Activated CD4-positive, alpha-beta T cell treated with anti-CD3 and anti-CD28 coated beads, Interleukin-2, amount 50 U/mL, for 16 hours (primary cell): Measurements from ENCODE around the gene ELOVL4.
A peak's percentile ranks its signal among the peaks of the same experiment; 100 is the strongest.

ENCODE experiments used
- DNase-seq: peaks from one replicate; pipeline ENCODE4 v3.0.0-alpha.2; 2020

The ELOVL4 gene

GRCh38 chr6:79947191-79948186 lies at the start of gene ELOVL4:
Gene ELOVL4 (minus strand): TSS chr6:79947553. CDS start chr6:79947279, 274 bp downstream.
- peak; percentile 67 for DNase-seq

DNA sequence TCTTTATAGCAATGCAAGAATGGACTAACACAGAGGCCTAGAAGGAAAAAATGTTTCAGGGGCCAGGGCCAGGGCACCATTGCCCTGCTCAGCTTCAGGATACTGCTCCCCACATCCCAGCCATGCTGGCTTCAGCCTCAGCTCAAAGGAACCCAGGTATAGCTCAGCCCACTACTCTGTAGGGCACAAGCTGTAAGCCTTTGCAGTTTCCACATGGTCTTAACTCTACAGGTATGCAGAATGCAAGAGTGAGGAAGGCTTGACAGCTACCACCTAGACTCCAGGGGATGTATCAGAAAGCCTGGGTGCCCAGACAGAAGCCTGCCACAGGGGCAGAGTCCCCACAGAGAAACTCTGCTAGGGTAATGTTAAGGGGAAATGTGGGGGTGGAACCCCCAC lies 46.6 kb upstream of the ELOVL4 start:
- DNase-seq: no peak

DNA sequence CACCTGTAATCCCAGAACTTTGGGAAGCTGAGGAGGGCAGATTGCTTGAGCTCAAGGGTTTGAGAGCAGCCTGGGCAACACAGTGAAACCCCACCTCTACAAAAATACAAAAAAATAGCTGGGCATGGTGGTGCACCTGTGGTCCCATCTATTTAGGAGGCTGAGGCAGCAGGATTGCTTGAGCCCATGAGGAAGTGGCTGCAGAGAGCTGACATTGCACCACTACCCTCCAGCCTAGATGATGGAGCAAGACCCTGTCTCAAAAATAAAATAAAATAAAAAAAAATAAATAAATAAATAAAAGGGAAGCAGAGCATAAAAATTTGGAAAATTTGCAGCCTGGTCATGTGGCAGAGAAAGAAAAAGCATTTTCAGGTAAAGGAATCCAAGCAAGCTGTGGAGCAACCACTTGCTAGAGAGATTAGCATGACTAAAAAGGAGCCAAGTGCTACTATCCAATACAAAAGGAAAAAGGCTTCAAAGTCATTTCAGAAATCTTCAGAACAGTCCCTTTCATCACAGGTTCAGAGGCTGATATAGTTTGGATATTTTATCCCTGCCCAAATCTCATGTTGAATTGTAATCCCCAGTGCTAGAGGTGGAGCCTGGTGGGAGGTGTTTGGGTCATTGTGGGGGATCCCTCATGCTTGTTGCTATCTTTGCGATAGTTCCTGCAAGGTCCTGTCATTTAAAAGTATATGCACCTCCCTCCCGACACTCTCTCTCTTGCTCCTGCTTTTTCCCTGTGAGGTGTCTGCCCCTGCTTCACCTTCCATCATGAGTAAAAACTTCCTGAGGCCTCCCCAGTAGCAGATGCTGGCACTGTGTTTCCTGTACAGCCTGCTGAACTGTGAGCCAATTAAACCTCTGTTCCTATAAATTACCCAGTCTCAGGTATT lies 45.9 kb upstream of the ELOVL4 start:
- no peak for DNase-seq

- DNase-seq: no peak
These were observed 42.3 kb upstream of the ELOVL4 start for GRCh38 chr6:79989641-79990040.

DNA sequence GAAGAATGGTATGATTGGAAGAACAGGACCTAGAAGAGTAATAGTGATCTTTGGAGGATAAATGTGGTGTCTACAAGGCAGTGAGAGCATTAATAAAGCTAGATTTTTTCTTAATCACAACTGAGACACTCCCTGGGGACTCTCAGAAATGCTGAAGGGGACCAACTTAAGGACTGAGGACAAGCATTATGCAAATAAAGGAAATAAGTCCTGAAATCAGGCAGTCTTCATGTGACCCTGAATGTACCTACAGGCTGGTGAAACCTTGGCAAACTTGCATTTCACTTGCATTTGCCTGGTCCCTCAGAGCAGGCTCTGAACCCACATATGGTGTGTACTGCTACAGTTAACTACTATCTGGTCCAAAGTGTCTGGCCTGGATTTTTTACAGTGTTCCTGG lies 37.8 kb upstream of the ELOVL4 start:
- no peak for DNase-seq

DNA sequence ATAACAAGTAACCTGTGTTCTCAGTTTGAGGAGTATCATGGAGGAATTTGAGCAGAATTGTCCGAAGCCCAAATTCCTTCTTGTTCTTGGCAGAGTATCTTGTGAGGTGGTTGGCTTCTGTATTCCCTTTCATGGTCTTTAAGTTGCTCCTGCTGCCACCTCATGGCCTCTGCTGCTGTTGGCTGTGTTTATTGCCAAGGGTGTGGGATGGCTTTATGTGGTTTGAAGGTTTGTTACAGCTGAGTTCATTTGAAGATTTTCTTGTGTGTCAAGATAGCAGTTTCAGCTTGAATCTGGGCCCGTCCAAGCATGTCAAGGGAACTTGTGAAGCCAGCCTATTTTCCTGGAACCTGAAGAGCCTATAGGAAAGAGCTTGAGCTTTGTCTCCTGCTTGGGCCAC lies 36.9 kb upstream of the ELOVL4 start:
- DNase-seq: no peak

- DNase-seq: no peak
These were observed 34.3 kb upstream of the ELOVL4 start for GRCh38 chr6:79981652-79982051.

- no peak for DNase-seq
These were observed 23.8 kb upstream of the ELOVL4 start for GRCh38 chr6:79971193-79971592.

DNA sequence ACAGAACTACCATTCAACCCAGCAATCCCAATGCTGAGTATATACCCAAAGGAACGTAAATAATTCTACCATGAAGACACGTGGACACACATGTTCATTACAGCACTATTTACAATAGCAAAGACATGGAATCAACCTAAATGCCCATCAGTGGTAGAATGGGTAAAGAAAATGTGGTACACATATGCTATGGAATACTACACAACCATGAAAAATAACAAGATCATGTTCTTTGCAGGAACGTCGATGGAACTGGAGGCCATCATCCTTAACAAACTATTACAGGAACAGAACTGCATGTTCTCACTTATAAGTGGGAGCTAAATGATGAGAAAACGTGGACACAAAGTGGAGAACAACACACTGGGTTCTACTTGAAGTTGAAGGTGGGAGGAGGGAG lies 22.4 kb upstream of the ELOVL4 start:
- DNase-seq: no peak

DNA sequence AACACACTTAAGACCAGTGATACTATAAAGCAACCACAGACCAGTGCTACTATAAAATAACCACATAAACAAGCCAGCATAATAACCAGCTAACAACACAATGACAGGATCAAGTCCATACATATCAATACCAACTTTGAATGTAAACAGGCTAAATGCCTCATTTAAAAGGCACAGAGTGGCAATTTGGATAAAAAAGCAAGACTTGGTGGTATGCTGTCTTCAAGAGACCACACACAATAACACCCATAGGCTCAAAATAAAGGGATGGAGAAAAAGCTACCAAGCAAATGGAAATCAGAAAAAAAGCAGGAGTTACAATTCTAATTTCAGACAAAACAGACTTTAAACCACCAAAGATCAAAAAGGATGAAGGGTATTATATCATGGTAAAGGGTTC lies 19.8 kb upstream of the ELOVL4 start:
- DNase-seq: no peak

DNA sequence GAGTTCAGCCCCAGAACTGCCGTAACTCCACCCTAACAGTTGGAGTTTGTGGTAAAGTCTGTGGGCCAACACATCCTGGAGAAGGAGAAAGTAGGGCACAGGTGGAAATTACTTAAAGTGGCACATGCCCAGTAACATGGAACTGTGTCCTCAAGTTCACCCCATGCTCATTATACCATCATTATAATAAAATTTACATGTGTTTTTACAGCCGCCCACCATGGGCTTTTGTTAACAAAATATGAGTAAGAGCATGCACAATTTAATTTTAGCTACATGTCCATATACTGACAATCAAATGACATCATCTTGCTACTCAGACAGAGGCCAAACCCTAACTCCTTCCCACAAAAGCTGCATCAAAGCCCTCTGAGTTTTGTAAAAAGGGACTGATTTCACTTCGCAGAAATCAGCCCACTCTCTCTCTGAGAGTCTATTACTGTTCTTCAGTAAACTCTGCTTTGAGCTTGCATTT lies 17.3 kb upstream of the ELOVL4 start:
- no peak for DNase-seq

- DNase-seq: no peak
These were observed 7.5 kb upstream of the ELOVL4 start for GRCh38 chr6:79954849-79955248.

GRCh38 chr6:79949233-79949632 lies 1.9 kb upstream of the ELOVL4 start:
- peak; percentile 73 for DNase-seq

DNA sequence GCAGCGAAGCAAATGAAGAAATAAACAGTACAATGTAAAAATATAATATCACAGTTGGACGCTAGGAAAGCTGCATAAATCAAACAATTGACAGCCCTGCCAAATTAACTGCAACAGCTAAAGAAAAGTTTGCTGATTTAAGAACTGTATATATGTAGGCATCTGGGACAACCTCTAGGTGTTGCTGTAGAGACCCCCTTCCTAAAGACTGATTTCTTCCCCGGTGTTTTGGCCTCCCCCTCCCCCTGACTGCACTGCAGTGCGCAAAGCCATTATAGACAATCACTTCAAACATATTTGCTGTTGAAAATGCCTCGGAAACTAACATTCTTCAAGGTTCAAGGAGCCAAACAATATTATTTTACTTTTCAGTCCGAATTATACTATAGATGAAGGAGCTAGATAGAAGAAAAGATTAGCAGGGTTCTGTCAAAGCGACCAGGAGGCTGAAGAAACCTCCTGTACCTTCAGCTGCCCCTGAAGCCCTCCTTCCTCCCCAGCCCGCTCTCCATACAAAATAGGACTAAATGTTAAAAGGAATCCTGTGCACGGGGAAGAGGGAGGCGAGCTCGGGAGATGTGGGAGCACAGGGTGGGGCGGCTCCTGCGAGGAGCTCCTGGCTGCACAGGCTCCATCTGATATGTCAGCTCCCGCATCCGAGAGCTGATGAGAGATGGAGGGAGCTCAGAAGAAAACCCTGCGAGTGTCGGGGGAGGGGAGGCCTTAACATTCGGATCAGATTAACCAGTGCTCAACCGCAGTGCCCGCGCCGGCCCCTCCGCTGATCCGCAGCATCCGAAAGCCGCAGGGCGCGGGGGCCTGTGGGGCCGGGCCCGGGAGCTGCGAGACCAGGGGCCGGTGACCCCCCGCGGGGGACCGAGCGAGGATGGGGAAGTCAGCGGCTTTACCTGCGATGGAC lies 822 bp downstream of the ELOVL4 start:
- DNase-seq: peak; percentile 25

DNA sequence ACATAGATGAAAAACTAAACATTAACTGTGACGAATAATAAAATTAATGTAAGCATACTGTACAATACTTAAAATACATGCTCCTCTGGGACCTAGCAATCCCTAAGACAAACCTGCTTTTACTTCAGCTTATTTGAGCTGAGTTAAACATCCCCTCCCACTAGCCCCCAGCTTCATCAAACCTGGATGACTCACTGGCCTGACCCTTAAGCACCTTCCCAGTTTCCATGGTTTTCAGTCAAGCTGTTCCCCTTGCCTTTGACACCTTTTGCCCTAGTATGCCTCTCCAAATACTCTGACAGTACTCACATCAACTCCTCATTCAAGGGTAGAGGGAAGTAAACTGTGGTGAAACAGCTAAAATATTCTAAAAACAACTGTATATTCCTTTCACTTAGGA lies 4.2 kb downstream of the ELOVL4 start:
- DNase-seq: no peak

GRCh38 chr6:79941489-79942151 lies 5.7 kb downstream of the ELOVL4 start:
- DNase-seq: peak; percentile 51

- DNase-seq: no peak
These were observed 18.8 kb downstream of the ELOVL4 start for GRCh38 chr6:79928478-79928998.

- DNase-seq: no peak
These were observed 19.6 kb downstream of the ELOVL4 start for GRCh38 chr6:79927758-79928157.

DNA sequence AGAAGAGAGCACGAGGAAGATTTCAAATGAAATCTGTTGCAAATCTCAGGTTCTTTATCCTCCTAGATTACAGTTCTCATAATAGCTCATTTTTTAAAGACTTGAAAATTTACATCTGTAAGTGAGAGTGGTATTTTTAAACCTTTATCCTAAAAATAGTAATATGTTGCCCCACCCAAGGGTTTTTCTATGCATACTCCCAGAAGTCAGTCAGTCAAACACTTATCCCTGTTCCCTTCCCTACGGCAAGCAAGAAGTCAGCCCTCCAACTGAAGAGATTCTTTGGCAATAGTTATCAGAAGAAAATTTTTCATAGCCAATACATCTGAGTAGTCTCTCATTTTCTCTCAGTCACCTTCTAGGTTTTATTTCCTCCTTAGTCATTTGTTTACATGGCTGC lies 24.1 kb downstream of the ELOVL4 start:
- no peak for DNase-seq

- DNase-seq: no peak
These were observed 25.3 kb downstream of the ELOVL4 start for GRCh38 chr6:79922018-79922417.

- DNase-seq: peak; percentile 15
These were observed 34.0 kb downstream of the ELOVL4 start for GRCh38 chr6:79913369-79913768.

- no peak for DNase-seq
These were observed 35.4 kb downstream of the ELOVL4 start for GRCh38 chr6:79911992-79912391.
